Subcutaneous preadipocyte (primary cell): Measurements from ENCODE around the gene SLC25A31. TPM values are rescaled to one million over a fixed set of nuclear protein-coding genes. Genes with fewer than 3 reads are reported as not detected.

Source experiments
- total RNA-seq: library from RNA; depleted of rRNA; stranded (reverse); fragments of >200 nt; gene quantifications from 2 replicates; pipeline ENCODE4 v1.2.3, GENCODE V29; 2012

SLC25A31 gene
- not detected in 2 replicates for total RNA-seq

GRCh38 chr4:127730142-127730913, at the start of gene SLC25A31:
TSS of gene SLC25A31 (plus strand) at chr4:127730400. CDS start at chr4:127730546, 146 bp downstream.

GRCh38 chr4:127782275-127783025, 52.2 kb downstream of the SLC25A31 start, which contains the start of gene HSPA4L:
TSS of gene HSPA4L (plus strand) at chr4:127782322. CDS start at chr4:127782551, 229 bp downstream.

Other genes starting within 250 kb of the SLC25A31 start
- gene INTU, start 97.4 kb upstream of the SLC25A31 start, total RNA-seq = 3.3 and 4.3 TPM in 2 replicates
- 4.8 and 6.1 TPM in 2 replicates for gene HSPA4L, start 51.9 kb downstream of the SLC25A31 start, total RNA-seq
- gene PLK4, start 150.5 kb downstream of the SLC25A31 start, total RNA-seq = 9.6 and 16.2 TPM in 2 replicates
- gene MFSD8, start 234.8 kb downstream of the SLC25A31 start, total RNA-seq = 12.9 and 21.7 TPM in 2 replicates
- gene ABHD18, start 235.0 kb downstream of the SLC25A31 start, total RNA-seq = 5.9 and 7.6 TPM in 2 replicates